Adrenal gland (tissue), 12 donors: ENCODE data around the gene TET3. TPM values are rescaled to one million over a fixed set of nuclear protein-coding genes. Genes with fewer than 3 reads are reported as not detected.
"Not testable (repeated sequence)": the region's sequence is repeated elsewhere in the genome, so short reads cannot be mapped to it uniquely, and the experiment has no call there.

Experiments used
- DNase-seq, 7 donors: peaks; one replicate each; pipeline ENCODE4 v3.0.0-alpha.2; 2019 to 2020
- H3K27ac ChIP-seq, 5 donors: fragments of 200-600 bp; sonication (generic) in 4 of 5; 1 replicate in 3 of 5; 2 replicates in 2 of 5; pipeline versions ENCODE4 v1.5.1 to v1.8.0; 2016 to 2020; ENCODE audit warnings: mild to moderate bottlenecking in 1 of 5
- H3K27me3 ChIP-seq: fragments of 200-600 bp; 2 replicates; pipeline ENCODE4 v1.8.0; 2021
- H3K36me3 ChIP-seq, 2 donors: fragments of 200-600 bp; replicated peaks in 1 of 2; 1 replicate in 1 of 2; 2 replicates in 1 of 2; pipeline versions ENCODE4 v1.5.1 to v1.8.0; 2018 to 2022
- H3K4me1 ChIP-seq, 2 donors: fragments of 200-600 bp; replicated peaks in 1 of 2; 1 replicate in 1 of 2; 2 replicates in 1 of 2; pipeline versions ENCODE4 v1.5.1 to v1.8.0; 2018 to 2021
- H3K4me3 ChIP-seq, 4 donors: fragments of 200-600 bp; sonication (generic) in 3 of 4; one replicate each; pipeline ENCODE4 v1.5.1; 2016 to 2018
- H3K9me3 ChIP-seq, 3 donors: fragments of 200-600 bp; sonication (generic) in 1 of 3; replicated peaks in 1 of 3; 1 replicate in 2 of 3; 2 replicates in 1 of 3; pipeline versions ENCODE4 v1.5.1 to v1.8.0; 2016 to 2021
- POLR2A ChIP-seq, 2 donors: fragments of 450-650 bp; IDR thresholded peaks; one replicate each; pipeline ENCODE4 v1.6.1; 2017; ENCODE audit warnings: antibody characterized with exemption in 2 of 2, mild to moderate bottlenecking in 2 of 2, moderate library complexity in 1 of 2
- WGBS, 4 donors: extraction: QIAGEN DNeasy Blood & Tissue Kit in 2 of 4; methylation state at CpG; one replicate each; pipeline versions ENCODE4 v1.1.5 to v1.1.7; 2013 to 2017; 5-methylcytosine and 5-hydroxymethylcytosine counted together
- intact Hi-C, 2 donors: fragments of 100-400 bp; cut with DNase I; formaldehyde crosslinking; loops; one replicate each; pipeline versions ENCODE4 v1.14.1 to v1.15.0; 2022 to 2023
- polyA plus RNA-seq, 3 donors: library from polyadenylated mRNA; stranded (reverse); fragments of 200-250 nt in 2 of 3; fragments of 350-450 nt in 1 of 3; fragmentation: Illumina TruSeq in 1 of 3; extraction: RNeasy Lipid Tissue Mini Kit (QIAGEN cat#74804) in 1 of 3; gene quantifications; one replicate each; pipeline ENCODE4 v1.2.3, GENCODE V29; 2013 to 2014
- total RNA-seq, 9 donors: library from RNA; depleted of rRNA in 4 of 9; stranded (reverse); fragments of >200 nt in 4 of 9; fragments of 120-200 nt in 1 of 9; fragmentation: NEBNext Ultra II Directional in 1 of 9; extraction: Animal tissue kit (Norgen Biotek cat#: 25700) in 1 of 9; gene quantifications; one replicate each; pipeline versions ENCODE4 v1.1.0 to v1.2.4, GENCODE V29; 2013 to 2023
- TF ChIP-seq, protein P1 (sequence below), 6 experiments: fragments of 450-650 bp in 4 of 6; fragments of 200-600 bp in 2 of 6; sonication (generic) in 1 of 6; IDR thresholded peaks; 1 replicate in 5 of 6; 2 replicates in 1 of 6; pipeline versions ENCODE4 v1.5.1 to v1.8.0; 2016 to 2021; ENCODE audit warnings: antibody characterized with exemption in 6 of 6, mild to moderate bottlenecking in 2 of 6, moderate library complexity in 1 of 6
- donor health status: healthy with polysubstance abuse.
- donor health status: Bipolar disorder and iron deficiency.
- donor health status: DM: yes; HTN: yes; CAD: no.
- donor health status: DM: no; HTN: no; CAD: no.
- donor health status: DM: no; HTN: no; CAD: no.
- donor health status: DM: yes; HTN: yes; CAD: no.

Gene TET3
- total and polyA plus RNA-seq, 12 donors: 1.3 to 8.6 (median 5.4) TPM

DNA sequence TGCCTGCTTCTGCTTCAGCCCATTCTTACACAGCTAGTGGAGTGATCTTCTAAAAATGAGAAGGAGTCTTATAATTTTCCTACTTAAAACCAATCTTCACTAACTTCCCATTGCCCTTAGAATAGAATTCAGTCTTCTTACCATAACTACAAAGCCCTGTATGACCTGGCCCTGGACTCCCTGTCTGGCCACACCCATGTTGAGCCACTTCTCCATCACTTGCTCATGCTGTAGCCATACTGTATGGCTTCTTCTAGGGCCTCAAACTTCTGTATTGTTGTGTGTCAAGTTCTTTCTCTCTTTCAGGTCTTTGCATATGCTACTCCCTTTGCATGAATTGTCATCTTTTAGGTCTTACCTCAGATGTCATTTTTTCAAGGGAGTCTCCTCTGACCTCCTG lies 46.8 kb upstream of the TET3 start:
- no peak for DNase-seq
- Histone ChIP-seq H3K27ac (no peak overlapping the region), H3K27me3 (no peaks in the 10 kb centered on the region), H3K4me3 (no peak overlapping the region), H3K36me3 (no peaks in the 10 kb centered on the region), H3K9me3 (no peaks in the 10 kb centered on the region), H3K4me1 (peaks cover 0 to 16% of the 10 kb centered on the region in 2 donors)
- intact Hi-C loops: no loop called here
- TF ChIP-seq POLR2A (IDR thresholded peaks at IDR 0.05): no peak
- TF ChIP-seq, protein P1, sequence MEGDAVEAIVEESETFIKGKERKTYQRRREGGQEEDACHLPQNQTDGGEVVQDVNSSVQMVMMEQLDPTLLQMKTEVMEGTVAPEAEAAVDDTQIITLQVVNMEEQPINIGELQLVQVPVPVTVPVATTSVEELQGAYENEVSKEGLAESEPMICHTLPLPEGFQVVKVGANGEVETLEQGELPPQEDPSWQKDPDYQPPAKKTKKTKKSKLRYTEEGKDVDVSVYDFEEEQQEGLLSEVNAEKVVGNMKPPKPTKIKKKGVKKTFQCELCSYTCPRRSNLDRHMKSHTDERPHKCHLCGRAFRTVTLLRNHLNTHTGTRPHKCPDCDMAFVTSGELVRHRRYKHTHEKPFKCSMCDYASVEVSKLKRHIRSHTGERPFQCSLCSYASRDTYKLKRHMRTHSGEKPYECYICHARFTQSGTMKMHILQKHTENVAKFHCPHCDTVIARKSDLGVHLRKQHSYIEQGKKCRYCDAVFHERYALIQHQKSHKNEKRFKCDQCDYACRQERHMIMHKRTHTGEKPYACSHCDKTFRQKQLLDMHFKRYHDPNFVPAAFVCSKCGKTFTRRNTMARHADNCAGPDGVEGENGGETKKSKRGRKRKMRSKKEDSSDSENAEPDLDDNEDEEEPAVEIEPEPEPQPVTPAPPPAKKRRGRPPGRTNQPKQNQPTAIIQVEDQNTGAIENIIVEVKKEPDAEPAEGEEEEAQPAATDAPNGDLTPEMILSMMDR (IDR thresholded peaks at IDR 0.05): no peak

GRCh38 chr2:73938718-73939352 lies 45.9 kb upstream of the TET3 start:
- H3K4me3 ChIP-seq: no peak overlapping the region
- 83 to 92% (median 90%) methylated on average over 5 of the region's 5 CpGs for WGBS, 4 donors
- no peak for DNase-seq
- intact Hi-C loops: no loop called here
- H3K4me1 ChIP-seq: peaks cover 0 to 16% of the 10 kb centered on the region in 2 donors
- peaks cover 0 to 4% of the 10 kb centered on the region in 2 donors for H3K36me3 ChIP-seq
- no peaks in the 10 kb centered on the region for H3K27me3 ChIP-seq
- TF ChIP-seq POLR2A (IDR thresholded peaks at IDR 0.05): no peak
- TF ChIP-seq, protein P1 (IDR thresholded peaks at IDR 0.05): no peak
- no peak overlapping the region for H3K27ac ChIP-seq
- no peaks in the 10 kb centered on the region for H3K9me3 ChIP-seq

GRCh38 chr2:73939419-73939818 lies 45.3 kb upstream of the TET3 start:
- WGBS, 4 donors: 86 to 100% (median 92%) methylated on average over 1 to 2 of the region's 2 CpGs
- Histone ChIP-seq H3K27me3 (no peaks in the 10 kb centered on the region), H3K36me3 (peaks cover 0 to 6% of the 10 kb centered on the region in 2 donors), H3K27ac (no peak overlapping the region), H3K9me3 (no peaks in the 10 kb centered on the region), H3K4me3 (no peak overlapping the region), H3K4me1 (peaks cover 0 to 16% of the 10 kb centered on the region in 2 donors)
- intact Hi-C loops: no loop called here
- TF ChIP-seq POLR2A (IDR thresholded peaks at IDR 0.05): no peak
- TF ChIP-seq, protein P1 (IDR thresholded peaks at IDR 0.05): no peak
- DNase-seq: peak in 2 of 7 donors; percentile 21 to 22

- 93 to 100% (median 100%) methylated on average over 1 of the region's 1 CpG for WGBS, 4 donors
- intact Hi-C loops, H3K9me3 ChIP-seq, H3K27ac ChIP-seq, H3K27me3 ChIP-seq, DNase-seq, H3K36me3 ChIP-seq, H3K4me3 ChIP-seq: not testable (repeated sequence)
- peaks cover 0 to 16% of the 10 kb centered on the region in 2 donors for H3K4me1 ChIP-seq
These were observed 44.6 kb upstream of the TET3 start for GRCh38 chr2:73940066-73940465.

DNA sequence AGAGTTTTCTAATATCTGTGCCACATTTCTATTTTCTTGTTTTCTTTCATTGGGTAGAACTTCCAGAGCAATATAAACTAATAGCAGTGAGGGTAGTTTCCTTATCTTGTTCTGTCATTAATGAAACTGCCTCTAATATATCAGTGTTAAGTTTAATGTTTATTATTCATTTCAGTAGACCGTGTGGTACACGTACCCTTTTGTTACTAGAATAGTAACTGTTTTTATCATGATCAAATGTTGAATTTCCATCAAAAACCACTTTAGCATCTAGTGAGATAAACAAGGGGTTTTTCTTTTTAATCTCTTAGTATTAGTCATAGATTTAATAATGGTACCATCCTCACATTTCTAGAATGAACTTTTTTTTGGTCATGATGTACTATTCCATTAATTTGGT lies 42.0 kb upstream of the TET3 start:
- intact Hi-C loops: no loop called here
- no peak for TF ChIP-seq POLR2A (IDR thresholded peaks at IDR 0.05)
- TF ChIP-seq, protein P1 (IDR thresholded peaks at IDR 0.05): no peak
- WGBS, 4 donors: 38 to 73% (median 65%) methylated on average over 2 of the region's 2 CpGs
- DNase-seq: no peak
- Histone ChIP-seq H3K27ac (no peak overlapping the region), H3K4me3 (no peak overlapping the region), H3K27me3 (no peaks in the 10 kb centered on the region), H3K9me3 (no peaks in the 10 kb centered on the region), H3K4me1 (peaks cover 0 to 9% of the 10 kb centered on the region in 2 donors), H3K36me3 (peaks cover 0 to 20% of the 10 kb centered on the region in 2 donors)
